ENCODE data around the gene RTRAF.
A peak's percentile ranks its signal among the peaks of the same experiment; 100 is the strongest.

DNA sequence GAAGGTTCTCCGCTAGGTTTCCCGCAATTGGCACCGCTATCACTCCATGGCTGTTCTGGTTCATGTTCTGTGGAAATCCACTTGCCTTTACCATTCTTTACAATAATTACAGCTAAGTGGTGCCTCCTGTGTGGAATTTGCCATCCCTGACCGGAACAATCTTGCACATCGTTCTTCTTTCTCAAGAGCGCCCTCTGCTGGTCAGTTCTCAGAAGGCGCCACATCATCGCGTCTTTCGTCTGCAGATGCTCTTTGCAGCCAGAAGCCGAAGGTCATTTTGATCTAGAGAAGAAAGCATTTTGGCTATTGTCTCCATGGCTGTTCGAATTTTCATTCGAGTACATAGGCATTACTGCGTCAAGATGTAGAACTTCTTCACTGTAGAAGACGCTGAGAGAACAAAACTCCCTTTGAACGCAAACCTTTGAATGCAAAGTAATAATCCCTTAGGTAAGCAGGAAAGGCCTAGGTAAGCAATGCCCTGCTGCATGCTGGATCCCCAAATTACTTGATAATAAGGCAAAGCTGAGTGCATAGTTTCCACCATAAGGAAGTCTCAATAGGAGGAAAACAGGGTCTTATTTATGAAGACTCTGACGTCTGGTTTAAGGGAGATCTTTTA, 10.1 kb upstream of the RTRAF start:
- TF ChIP-seq CTCF (optimal IDR thresholded peaks at IDR 0.05 in 1 of 3, IDR thresholded peaks at IDR 0.05 in 1 of 3, conservative IDR thresholded peaks at IDR 0.05 in 1 of 3; ENCODE audit: extremely low read depth in 1 of 3, insufficient read depth in 2 of 3, low read length in 3 of 3) (peak; percentile 82 to 92 (median 89)), EZH2 (IDR thresholded peaks at IDR 0.05; ENCODE audit: low read length) (no peak)
